Measurements from ENCODE around the gene EPS8. TPM values are rescaled to one million over a fixed set of nuclear protein-coding genes. Genes with fewer than 3 reads are reported as not detected.

EPS8 gene
- 186 and 193 TPM in 2 replicates for total RNA-seq (2014; rRNA removed; shearing (Covaris generic))
- 113 and 145 TPM in 2 replicates for polyA plus RNA-seq (2015; cell fraction: cytosol; rRNA removed)
- polyA plus RNA-seq (2015; cell fraction: nucleus; rRNA removed) = 150 and 152 TPM in 2 replicates

DNA sequence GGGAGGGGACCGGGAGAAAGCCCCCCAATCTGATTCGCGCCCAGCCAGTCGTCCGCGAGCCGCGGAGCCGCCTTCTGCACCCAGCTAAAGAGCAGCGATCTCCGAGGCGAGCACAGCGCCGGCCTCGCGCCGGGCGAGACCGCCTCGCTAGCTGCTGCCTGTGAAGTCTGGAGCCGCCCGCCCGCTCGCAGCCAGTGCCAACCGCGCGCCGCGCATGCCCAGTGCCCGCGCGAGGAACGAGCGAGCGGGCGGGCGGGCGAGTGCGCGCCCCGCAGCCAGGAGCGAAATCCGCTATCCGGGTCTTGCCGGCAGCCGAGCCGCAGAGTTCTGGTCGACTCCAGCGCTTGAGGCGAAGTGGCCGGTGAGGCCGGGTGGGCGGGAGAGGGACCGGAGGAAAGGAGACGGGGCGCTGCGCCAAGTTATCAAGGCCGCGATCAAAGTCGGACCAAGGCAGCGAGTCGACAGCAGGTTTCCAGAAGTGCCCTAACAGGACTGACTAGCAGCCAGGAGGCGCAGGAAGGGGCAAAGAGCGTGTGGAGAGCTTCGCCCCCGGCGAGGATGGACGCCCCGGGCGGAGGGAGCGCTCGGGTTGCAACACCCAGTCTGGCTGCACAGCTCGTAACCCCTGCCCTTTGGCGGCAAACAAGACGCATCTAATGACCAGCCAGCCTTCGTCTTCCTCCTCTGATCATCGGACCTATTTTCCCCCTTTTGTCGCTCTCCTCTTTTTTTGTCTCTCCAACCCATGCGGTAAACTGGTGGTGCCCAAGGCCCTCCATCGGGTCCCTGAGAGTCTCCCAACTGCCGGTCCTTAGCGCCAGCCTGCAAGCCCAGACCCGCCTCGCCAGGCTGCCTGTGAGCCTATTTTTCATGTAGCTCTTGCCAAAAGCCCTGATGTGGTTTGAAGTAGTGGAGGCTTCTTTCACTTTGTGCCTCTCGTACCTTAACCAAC is at the start of gene EPS8:
TSS of gene EPS8 (minus strand) at position 169 of the 952 bp plus-strand sequence. CDS start 106,437 bp downstream, outside the sequence.
- peak; percentile 90 for DNase-seq (ENCODE audit: low read depth, low spot score)
- in situ Hi-C loops (cut with HindIII; ENCODE audit: low pct_unique_long_range_greater_than_20kb, low sequenced_read_pairs) = no loop called here

DNA sequence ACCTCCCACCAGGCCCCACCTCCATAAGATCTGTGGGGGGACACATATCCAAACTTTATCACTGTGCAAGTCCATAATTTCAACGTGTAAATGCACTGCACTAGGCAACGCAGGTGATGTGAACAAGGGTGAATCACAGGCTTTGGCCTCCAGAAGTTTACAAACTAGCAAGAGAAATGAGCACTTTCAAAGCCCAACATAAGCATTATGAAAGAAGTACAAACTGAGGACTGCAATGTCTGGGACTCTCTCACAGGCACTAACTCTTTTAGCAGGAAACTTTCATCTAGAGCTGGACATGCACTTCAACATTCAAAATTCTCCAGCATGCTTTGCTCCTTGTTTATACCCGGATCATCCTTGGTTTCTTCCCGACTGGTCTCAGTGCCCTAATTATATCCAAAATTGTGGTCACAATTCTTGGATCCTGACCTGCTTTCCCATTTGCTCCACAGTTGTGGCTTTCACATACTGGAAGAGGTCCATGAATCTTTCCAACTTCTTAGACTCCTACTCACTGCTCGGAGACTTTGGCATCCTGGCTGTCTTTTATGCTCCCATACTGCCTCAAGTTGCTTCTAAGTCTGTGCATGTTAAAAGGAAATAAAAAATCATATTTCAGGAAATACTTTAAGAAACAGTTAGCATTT is 48.1 kb upstream of the EPS8 start:
- no peak for DNase-seq (ENCODE audit: low read depth, low spot score)
- in situ Hi-C loops (cut with HindIII; ENCODE audit: low pct_unique_long_range_greater_than_20kb, low sequenced_read_pairs) = loop anchor here (25.0 kb wide), 1 partner anchor 250 kb away; no protein-coding TSS in a partner anchor

DNA sequence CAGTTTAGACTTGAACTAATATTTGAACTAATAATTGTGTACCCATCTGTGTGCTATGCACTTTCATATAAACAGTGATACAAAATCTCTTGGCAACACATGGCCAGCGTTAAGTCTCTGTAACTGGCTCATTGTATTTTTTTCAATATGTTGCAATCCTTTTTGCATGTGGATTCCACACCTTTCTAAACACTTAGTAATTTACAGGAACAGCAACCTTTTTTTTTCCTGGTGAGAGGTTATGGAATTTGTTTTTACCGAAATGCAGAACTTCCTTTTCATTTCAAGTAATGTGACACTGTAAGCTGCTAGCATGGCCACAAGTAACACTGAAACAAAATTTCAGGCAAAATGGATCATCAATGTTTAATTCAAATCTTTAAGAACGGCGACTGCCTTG is 45.4 kb upstream of the EPS8 start:
- no peak for DNase-seq (ENCODE audit: low read depth, low spot score)
- in situ Hi-C loops (cut with HindIII; ENCODE audit: low pct_unique_long_range_greater_than_20kb, low sequenced_read_pairs) = loop anchor here (25.0 kb wide), 1 partner anchor 247 kb away; no protein-coding TSS in a partner anchor

DNA sequence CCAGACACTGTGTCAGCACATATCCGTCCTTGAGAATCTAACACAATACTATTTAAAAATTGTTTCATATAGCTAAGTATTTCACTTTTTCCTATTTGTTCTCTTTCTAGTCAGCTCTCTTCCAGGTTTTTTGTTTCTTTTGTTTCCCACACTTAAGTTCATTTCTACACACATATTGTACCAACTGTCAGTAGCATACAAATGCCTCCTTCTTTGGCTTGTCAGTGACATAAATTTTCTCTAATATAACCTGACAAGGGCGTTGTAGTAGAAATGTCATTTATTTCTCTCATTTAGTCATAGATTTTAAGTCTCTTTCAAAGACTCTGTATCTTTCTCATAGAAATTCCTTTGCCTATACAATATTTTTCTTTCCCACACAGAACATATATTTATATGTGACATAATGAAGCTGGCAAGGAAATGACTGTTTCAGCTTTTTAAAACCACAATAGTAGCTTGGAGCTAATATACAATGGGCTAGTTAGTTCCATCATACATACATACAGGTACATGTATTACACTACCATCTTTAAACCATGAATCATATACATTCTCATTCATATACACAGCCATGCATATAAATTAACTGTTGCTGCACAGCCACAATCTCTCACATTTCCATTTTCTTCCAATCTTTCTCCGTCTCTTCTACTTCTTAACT is 42.3 kb upstream of the EPS8 start:
- DNase-seq (ENCODE audit: low read depth, low spot score) = no peak
- in situ Hi-C loops (cut with HindIII; ENCODE audit: low pct_unique_long_range_greater_than_20kb, low sequenced_read_pairs) = loop anchor here (25.0 kb wide), 1 partner anchor 244 kb away; no protein-coding TSS in a partner anchor

DNA sequence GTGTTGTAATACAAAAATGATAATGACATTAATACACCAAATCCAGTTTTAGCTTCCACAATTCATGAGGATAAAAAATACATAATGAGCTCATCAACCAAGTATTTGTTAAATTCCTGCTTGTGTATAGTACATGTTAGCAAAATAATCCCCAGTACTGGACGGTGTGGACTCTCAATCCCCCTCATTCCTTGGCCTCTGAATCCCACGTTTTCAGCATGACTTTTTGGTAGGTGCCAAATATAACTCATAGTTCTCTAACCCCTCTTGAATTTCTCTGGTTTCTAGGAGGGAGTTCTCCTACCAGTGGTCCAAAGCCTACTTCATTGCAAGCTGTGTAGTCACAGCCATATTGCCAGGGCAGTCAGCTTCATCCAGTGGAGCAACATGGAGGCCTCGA is 41.4 kb upstream of the EPS8 start:
- in situ Hi-C loops (cut with HindIII; ENCODE audit: low pct_unique_long_range_greater_than_20kb, low sequenced_read_pairs) = loop anchor here (25.0 kb wide), 1 partner anchor 243 kb away; no protein-coding TSS in a partner anchor
- no peak for DNase-seq (ENCODE audit: low read depth, low spot score)

DNA sequence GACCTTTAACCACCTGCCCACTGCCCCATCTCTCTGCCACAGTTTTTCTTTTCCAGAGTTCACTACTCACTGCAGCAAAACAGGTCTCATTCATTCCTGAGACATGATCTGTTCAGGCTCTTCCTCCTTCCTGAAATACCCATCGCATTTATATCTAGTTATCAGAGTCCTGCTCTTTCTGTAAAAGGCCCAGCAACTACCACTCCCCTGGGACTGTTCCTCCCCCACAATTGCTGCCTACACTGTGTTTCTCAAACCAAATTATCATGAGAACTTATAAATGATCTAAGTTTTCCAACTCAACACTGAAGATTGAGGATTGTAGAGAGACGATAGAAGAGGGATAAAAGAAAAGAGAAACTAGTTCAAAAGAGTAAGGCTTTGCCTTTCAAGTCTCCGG is 40.8 kb upstream of the EPS8 start:
- in situ Hi-C loops (cut with HindIII; ENCODE audit: low pct_unique_long_range_greater_than_20kb, low sequenced_read_pairs) = loop anchor here (25.0 kb wide), 1 partner anchor 243 kb away; no protein-coding TSS in a partner anchor
- no peak for DNase-seq (ENCODE audit: low read depth, low spot score)

DNA sequence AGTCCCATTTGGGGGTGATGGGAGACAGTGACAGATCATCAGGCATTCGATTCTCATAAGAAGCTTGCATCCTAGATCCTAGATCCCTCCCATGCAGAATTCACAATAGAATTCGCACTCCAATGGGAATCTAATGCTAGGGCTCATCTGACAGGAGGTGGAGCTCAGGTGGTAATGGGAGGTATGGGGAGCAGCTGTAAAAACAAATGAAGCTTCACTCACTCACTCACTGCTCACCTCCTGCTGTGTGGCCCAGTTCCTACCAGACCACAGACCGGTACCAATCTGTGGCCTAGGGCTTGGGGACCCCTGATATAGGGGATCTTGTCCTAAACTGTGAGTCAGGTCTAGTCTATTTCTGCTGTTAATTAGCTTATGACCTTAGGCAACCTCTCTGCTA is 40.1 kb upstream of the EPS8 start:
- DNase-seq (ENCODE audit: low read depth, low spot score) = no peak
- in situ Hi-C loops (cut with HindIII; ENCODE audit: low pct_unique_long_range_greater_than_20kb, low sequenced_read_pairs) = loop anchor here (25.0 kb wide), 1 partner anchor 242 kb away; no protein-coding TSS in a partner anchor

DNA sequence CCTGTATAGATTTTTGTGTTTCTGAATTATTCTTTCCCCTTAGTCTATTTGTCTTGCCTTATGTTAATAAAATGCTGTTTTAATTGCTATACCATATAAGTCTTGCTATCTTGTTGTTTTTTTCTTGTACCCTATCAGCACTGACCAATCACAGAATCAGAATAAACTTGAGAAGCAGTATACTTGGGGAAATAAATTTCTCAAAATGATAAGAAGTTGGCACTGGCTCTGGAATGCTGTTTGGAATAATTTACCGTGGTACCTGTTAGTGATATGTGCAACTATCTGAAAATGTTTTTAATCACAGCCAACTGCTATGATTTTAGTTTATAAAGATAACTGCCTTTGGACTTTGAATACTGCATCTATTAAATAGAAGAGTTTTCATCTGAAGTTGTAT is 37.9 kb upstream of the EPS8 start:
- no peak for DNase-seq (ENCODE audit: low read depth, low spot score)
- in situ Hi-C loops (cut with HindIII; ENCODE audit: low pct_unique_long_range_greater_than_20kb, low sequenced_read_pairs) = loop anchor here (25.0 kb wide), 1 partner anchor 240 kb away; no protein-coding TSS in a partner anchor

DNA sequence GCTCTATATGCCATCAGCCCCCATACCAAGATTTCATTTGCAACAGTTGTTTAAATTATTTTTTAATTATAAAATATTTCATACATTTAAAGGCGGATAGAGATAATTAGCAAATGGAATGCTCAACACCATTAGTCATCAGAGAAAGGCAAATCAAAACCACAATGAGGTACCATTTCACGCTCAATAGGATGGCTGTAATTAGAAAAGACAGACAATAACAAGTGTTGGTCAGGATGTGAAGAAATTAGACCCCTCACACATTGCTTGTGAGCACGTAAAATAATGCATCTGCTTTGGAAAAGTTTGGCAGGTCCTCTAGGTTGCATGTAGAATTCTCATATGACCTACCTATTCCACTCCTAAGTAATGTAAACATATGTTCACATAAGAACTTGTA is 35.3 kb upstream of the EPS8 start:
- in situ Hi-C loops (cut with HindIII; ENCODE audit: low pct_unique_long_range_greater_than_20kb, low sequenced_read_pairs) = no loop called here
- no peak for DNase-seq (ENCODE audit: low read depth, low spot score)

DNA sequence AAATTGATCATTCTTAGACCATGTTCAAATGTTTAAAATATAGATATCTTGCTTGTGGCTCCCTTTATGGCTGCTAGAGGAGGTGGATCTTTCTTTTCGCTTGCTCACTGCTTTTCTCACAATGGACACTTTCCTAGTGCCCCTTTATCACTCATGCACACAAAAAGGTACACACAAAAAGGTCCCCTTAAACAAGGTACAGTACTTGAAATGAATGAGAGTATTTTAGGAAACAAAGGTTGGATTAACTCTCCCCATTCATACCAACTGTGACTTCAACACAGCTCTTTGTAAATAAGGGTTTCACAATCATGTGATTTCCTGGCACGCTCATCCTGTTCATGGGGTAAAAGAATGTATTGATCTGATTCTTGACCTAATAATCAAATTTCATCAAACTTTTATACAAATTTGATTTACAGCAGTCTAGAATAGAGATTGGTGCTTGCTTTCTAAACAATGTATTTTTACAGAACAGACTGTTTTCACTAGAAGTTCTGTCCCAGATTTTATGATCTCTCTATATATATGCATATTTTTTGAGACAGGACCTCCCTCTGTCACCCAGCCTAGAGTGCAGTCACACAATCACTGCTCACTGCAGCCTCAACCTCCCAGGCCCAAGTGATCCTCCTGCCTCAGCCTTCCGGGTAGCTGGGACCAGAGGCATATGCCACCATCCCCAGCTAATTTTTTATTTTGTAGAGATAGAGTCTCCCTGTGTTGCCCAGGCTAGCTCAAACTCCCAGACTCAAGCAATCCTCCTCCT is 34.4 kb upstream of the EPS8 start:
- in situ Hi-C loops (cut with HindIII; ENCODE audit: low pct_unique_long_range_greater_than_20kb, low sequenced_read_pairs) = no loop called here
- peak; percentile 93 for DNase-seq (ENCODE audit: low read depth, low spot score)

DNA sequence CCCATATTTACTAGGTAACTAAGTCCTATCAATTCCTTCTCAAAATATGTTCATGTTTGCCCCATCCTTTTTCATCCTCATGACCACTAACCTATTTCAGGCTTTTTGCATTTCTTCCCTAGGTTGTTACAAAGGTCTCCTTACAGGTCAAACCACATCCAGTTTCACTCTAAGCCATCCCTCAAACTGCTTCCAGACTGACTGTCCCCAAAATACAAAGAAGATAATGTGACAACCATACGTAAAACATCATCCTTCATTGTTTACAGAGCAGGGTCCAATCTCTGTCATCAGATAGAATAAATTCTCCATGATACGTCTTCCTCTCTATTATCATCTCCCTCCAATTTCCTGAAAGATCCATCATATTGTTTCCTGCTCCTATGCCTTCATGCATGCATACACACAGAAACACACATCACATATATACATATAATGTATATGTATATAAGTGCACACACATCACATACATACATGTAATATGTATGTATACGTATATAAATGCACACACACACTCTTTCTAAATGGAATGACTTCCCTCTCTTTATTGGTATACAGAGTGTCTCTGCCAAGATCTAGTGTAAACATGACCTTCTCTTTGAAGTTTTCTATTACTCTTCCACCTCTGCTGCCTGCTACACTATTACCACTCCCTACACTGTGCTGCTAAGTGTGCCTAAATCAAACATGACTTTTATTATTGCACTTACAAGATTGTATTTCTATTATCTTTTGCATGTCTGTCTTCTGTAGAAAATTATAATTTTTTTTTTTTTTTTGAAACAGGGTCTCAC is 30.7 kb upstream of the EPS8 start:
- in situ Hi-C loops (cut with HindIII; ENCODE audit: low pct_unique_long_range_greater_than_20kb, low sequenced_read_pairs) = no loop called here
- no peak for DNase-seq (ENCODE audit: low read depth, low spot score)

DNA sequence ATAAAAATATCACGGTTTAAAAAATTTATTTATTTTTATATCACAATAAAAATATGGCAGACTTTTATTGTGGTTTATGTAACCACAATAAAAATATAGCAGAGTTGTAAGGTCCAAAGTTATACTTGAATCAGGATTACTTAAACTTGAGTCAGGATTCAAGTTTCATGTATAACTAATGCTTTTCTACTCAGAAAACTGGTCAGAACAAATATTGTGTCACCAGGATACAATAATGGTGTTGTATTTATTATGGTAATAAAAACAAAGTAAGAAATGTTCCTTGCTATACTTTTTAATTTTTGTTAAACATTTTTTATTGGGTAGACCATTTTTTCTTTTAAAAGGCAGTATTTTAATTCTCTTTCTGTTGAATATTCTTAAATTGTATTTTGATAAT is 29.2 kb upstream of the EPS8 start:
- in situ Hi-C loops (cut with HindIII; ENCODE audit: low pct_unique_long_range_greater_than_20kb, low sequenced_read_pairs) = no loop called here
- no peak for DNase-seq (ENCODE audit: low read depth, low spot score)

DNA sequence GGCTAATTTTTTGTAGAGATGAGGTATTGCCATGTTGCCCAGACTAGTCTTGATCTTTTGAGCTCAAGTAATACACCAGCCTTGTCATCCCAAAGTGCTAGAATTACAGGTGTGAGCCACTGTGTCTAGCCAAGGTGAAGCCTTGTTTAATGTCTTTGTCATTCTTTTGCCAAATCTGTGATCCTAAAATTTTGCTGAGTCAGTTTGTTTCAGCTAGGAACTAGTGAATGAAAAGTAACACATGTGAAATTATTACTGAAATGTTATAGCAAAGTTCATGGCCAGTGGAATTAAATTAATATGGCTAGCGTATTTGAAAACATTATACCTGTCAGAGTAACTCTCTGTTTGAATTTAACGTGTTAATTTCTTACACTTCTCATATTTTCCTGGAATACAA is 26.5 kb upstream of the EPS8 start:
- DNase-seq (ENCODE audit: low read depth, low spot score) = no peak
- in situ Hi-C loops (cut with HindIII; ENCODE audit: low pct_unique_long_range_greater_than_20kb, low sequenced_read_pairs) = no loop called here

DNA sequence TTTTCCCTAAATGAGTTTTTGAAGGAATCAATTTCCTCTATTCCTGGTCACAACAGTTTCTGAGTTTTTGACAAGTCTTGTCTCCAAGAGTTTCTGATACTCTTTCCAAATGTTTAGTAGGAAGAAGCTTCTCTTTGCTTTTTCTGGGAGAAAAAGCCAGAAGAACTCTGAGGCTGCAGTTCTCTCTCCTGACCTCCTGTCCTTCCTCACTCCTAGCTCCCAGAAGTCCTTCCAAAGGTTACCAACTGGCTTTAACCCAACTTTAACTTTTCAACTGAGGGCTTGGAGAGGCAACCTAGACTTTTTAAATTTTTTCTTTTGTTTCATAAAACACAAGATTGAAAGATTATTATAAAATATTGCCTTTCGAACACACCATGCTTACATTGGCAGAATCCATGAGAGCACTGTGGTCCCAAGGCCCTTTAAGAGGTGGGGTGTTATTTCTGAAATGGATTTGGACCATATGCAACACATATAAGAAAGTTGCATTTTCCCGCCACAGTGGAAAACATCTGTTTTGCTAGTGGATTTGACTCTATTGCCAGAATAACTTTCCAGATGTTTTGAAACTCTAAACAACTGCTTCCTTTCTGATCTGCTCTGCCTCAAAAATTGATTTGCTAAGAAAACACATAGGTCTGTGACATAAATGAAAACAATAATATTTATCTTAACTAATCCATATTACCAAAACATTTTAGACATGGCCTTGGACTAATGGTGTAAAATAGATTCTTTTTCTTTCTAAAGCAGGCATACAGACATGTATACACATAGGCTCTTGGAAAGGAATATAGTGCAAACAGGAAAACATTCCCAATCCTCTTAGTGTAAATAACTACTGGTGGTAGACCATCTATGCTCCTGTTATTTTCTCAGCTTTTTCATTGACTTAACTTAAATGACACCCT is 22.3 kb upstream of the EPS8 start:
- in situ Hi-C loops (cut with HindIII; ENCODE audit: low pct_unique_long_range_greater_than_20kb, low sequenced_read_pairs) = no loop called here
- no peak for DNase-seq (ENCODE audit: low read depth, low spot score)

DNA sequence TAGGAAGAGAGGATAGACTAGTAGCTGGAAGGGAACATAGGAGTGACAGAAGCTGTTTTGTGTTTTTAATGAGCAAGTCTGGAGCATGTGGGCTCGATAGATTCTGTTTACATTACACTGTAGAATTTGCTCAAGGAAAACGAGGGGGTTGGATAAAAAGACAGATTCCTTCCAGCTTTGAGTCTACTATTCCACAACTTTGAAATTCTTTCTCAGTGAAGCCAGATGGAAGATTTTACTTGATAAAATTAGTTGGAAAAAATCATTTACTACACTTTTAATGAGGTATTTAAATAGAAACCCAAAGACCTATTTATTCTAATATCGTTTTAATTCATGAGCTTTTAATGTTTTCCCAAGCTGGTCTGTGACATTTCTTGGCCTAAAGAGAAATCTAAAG is 19.5 kb upstream of the EPS8 start:
- in situ Hi-C loops (cut with HindIII; ENCODE audit: low pct_unique_long_range_greater_than_20kb, low sequenced_read_pairs) = no loop called here
- DNase-seq (ENCODE audit: low read depth, low spot score) = no peak
